Memory B cell (primary cell): ENCODE results near the gene KCTD18.

ENCODE experiments used
- ATAC-seq: fragments of 150-1000 bp; cut with Tn5 transposase; 2 replicates; pipeline ENCODE4 v1.10.0; 2021; ENCODE audit warnings: low read depth, mild to moderate bottlenecking, moderate library complexity
- DNase-seq, 2 donors: peaks; one replicate each; pipeline ENCODE4 v3.0.0; 2022; ENCODE audit warnings: low spot score in 2 of 2
- H3K27ac Mint-ChIP-seq: one replicate; pipeline ENCODE4 v1.8.0; 2022; ENCODE audit warnings: mild to moderate bottlenecking, moderate library complexity, mixed read lengths
- H3K27me3 Mint-ChIP-seq: one replicate; pipeline ENCODE4 v1.8.0; 2022; ENCODE audit warnings: mixed read lengths
- H3K36me3 Mint-ChIP-seq: one replicate; pipeline ENCODE4 v1.8.0; 2022; ENCODE audit warnings: mild to moderate bottlenecking, mixed read lengths
- H3K4me1 Mint-ChIP-seq: one replicate; pipeline ENCODE4 v1.8.0; 2022; ENCODE audit warnings: mixed read lengths
- H3K4me3 Mint-ChIP-seq: one replicate; pipeline ENCODE4 v1.8.0; 2022; ENCODE audit warnings: mild to moderate bottlenecking, moderate library complexity, mixed read lengths
- H3K9me3 Mint-ChIP-seq: one replicate; pipeline ENCODE4 v1.8.0; 2022; ENCODE audit warnings: mixed read lengths

The KCTD18 gene

GRCh38 chr2:200506679-200507078, 3.2 kb downstream of the KCTD18 start:
- no peak for ATAC-seq
- H3K27ac Mint-ChIP-seq = no peak overlapping the region
- peaks cover 10% of the 10 kb centered on the region for H3K4me1 Mint-ChIP-seq
- no peaks in the 10 kb centered on the region for H3K9me3 Mint-ChIP-seq
- H3K36me3 Mint-ChIP-seq = peaks cover 13% of the 10 kb centered on the region
- H3K27me3 Mint-ChIP-seq = no peaks in the 10 kb centered on the region
- no peak for DNase-seq
- no peak overlapping the region for H3K4me3 Mint-ChIP-seq

- no peak overlapping the region for H3K4me3 Mint-ChIP-seq
- peaks cover 23% of the 10 kb centered on the region for H3K36me3 Mint-ChIP-seq
- DNase-seq = no peak
- no peak overlapping the region for H3K27ac Mint-ChIP-seq
- no peak for ATAC-seq
- no peaks in the 10 kb centered on the region for H3K27me3 Mint-ChIP-seq
- H3K4me1 Mint-ChIP-seq = peaks cover 3% of the 10 kb centered on the region
- H3K9me3 Mint-ChIP-seq = no peaks in the 10 kb centered on the region
These were observed 7.7 kb downstream of the KCTD18 start for GRCh38 chr2:200502196-200502595.

GRCh38 chr2:200498402-200499162, 11.3 kb downstream of the KCTD18 start:
- H3K36me3 Mint-ChIP-seq = peaks cover 30% of the 10 kb centered on the region
- no peaks in the 10 kb centered on the region for H3K9me3 Mint-ChIP-seq
- DNase-seq (no peak), ATAC-seq (no peak)
- no peaks in the 10 kb centered on the region for H3K27me3 Mint-ChIP-seq
- no peaks in the 10 kb centered on the region for H3K4me1 Mint-ChIP-seq
- H3K4me3 Mint-ChIP-seq = no peak overlapping the region
- H3K27ac Mint-ChIP-seq = no peak overlapping the region

GRCh38 chr2:200496696-200497095, 13.2 kb downstream of the KCTD18 start:
- ATAC-seq = no peak
- no peaks in the 10 kb centered on the region for H3K27me3 Mint-ChIP-seq
- H3K27ac Mint-ChIP-seq = no peak overlapping the region
- H3K4me1 Mint-ChIP-seq = no peaks in the 10 kb centered on the region
- no peak for DNase-seq
- H3K4me3 Mint-ChIP-seq = no peak overlapping the region
- peaks cover 34% of the 10 kb centered on the region for H3K36me3 Mint-ChIP-seq
- H3K9me3 Mint-ChIP-seq = no peaks in the 10 kb centered on the region

- H3K9me3 Mint-ChIP-seq = no peaks in the 10 kb centered on the region
- DNase-seq (no peak), ATAC-seq (no peak)
- no peak overlapping the region for H3K4me3 Mint-ChIP-seq
- H3K36me3 Mint-ChIP-seq = peaks cover 45% of the 10 kb centered on the region
- no peak overlapping the region for H3K27ac Mint-ChIP-seq
- H3K4me1 Mint-ChIP-seq = no peaks in the 10 kb centered on the region
- no peaks in the 10 kb centered on the region for H3K27me3 Mint-ChIP-seq
These were observed 15.8 kb downstream of the KCTD18 start for GRCh38 chr2:200494048-200494447.

- DNase-seq (no peak), ATAC-seq (no peak)
- Mint-ChIP-seq H3K4me1 (no peaks in the 10 kb centered on the region), H3K9me3 (no peaks in the 10 kb centered on the region), H3K27me3 (no peaks in the 10 kb centered on the region), H3K27ac (no peak overlapping the region), H3K4me3 (no peak overlapping the region), H3K36me3 (peaks cover 42% of the 10 kb centered on the region)
These were observed 17.2 kb downstream of the KCTD18 start for GRCh38 chr2:200492656-200493055.

- Mint-ChIP-seq H3K9me3 (no peaks in the 10 kb centered on the region), H3K36me3 (peaks cover 33% of the 10 kb centered on the region), H3K27me3 (no peaks in the 10 kb centered on the region), H3K4me3 (no peak overlapping the region), H3K4me1 (no peaks in the 10 kb centered on the region), H3K27ac (no peak overlapping the region)
- peak in 1 of 2 donors; percentile 7 for DNase-seq
- ATAC-seq = no peak
These were observed 19.9 kb downstream of the KCTD18 start for GRCh38 chr2:200490001-200490400.

GRCh38 chr2:200488169-200488568, 21.7 kb downstream of the KCTD18 start:
- Mint-ChIP-seq H3K4me1 (no peaks in the 10 kb centered on the region), H3K27ac (no peak overlapping the region), H3K9me3 (no peaks in the 10 kb centered on the region)

GRCh38 chr2:200486529-200486928, 23.3 kb downstream of the KCTD18 start:
- Mint-ChIP-seq H3K4me1 (no peaks in the 10 kb centered on the region), H3K27ac (no peak overlapping the region), H3K4me3 (no peak overlapping the region), H3K9me3 (no peaks in the 10 kb centered on the region), H3K27me3 (peaks cover 5% of the 10 kb centered on the region), H3K36me3 (peaks cover 14% of the 10 kb centered on the region)
- ATAC-seq (no peak), DNase-seq (no peak)

More at GRCh38 chr2:200488169-200488568, 21.7 kb downstream of the KCTD18 start:
- Mint-ChIP-seq H3K36me3 (peaks cover 26% of the 10 kb centered on the region), H3K27me3 (peaks cover 3% of the 10 kb centered on the region), H3K4me3 (no peak overlapping the region)
- ATAC-seq = no peak
- no peak for DNase-seq

GRCh38 chr2:200484934-200485333, 24.9 kb downstream of the KCTD18 start:
- Mint-ChIP-seq H3K27me3 (peaks cover 5% of the 10 kb centered on the region), H3K4me3 (no peak overlapping the region), H3K36me3 (peaks cover 5% of the 10 kb centered on the region), H3K4me1 (no peaks in the 10 kb centered on the region), H3K27ac (no peak overlapping the region), H3K9me3 (no peaks in the 10 kb centered on the region)
- ATAC-seq = no peak
- no peak for DNase-seq

GRCh38 chr2:200483729-200484198, 26.1 kb downstream of the KCTD18 start:
- Mint-ChIP-seq H3K4me1 (no peaks in the 10 kb centered on the region), H3K36me3 (no peaks in the 10 kb centered on the region), H3K27me3 (peaks cover 5% of the 10 kb centered on the region), H3K9me3 (no peaks in the 10 kb centered on the region), H3K4me3 (no peak overlapping the region), H3K27ac (no peak overlapping the region)
- ATAC-seq = peak; percentile 59
- DNase-seq = no peak

GRCh38 chr2:200482194-200482593, 27.7 kb downstream of the KCTD18 start:
- no peaks in the 10 kb centered on the region for H3K36me3 Mint-ChIP-seq
- H3K9me3 Mint-ChIP-seq = no peaks in the 10 kb centered on the region
- ATAC-seq = no peak
- no peaks in the 10 kb centered on the region for H3K4me1 Mint-ChIP-seq
- no peak overlapping the region for H3K27ac Mint-ChIP-seq
- no peak for DNase-seq
- H3K27me3 Mint-ChIP-seq = peaks cover 5% of the 10 kb centered on the region
- no peak overlapping the region for H3K4me3 Mint-ChIP-seq

GRCh38 chr2:200479692-200480265, 30.1 kb downstream of the KCTD18 start:
- Mint-ChIP-seq H3K27me3 (peaks cover 5% of the 10 kb centered on the region), H3K4me1 (no peaks in the 10 kb centered on the region), H3K4me3 (no peak overlapping the region), H3K36me3 (no peaks in the 10 kb centered on the region), H3K27ac (no peak overlapping the region), H3K9me3 (no peaks in the 10 kb centered on the region)
- no peak for DNase-seq
- no peak for ATAC-seq

GRCh38 chr2:200477667-200478131, 32.2 kb downstream of the KCTD18 start:
- Mint-ChIP-seq H3K27ac (no peak overlapping the region), H3K27me3 (no peaks in the 10 kb centered on the region), H3K4me3 (no peak overlapping the region), H3K4me1 (no peaks in the 10 kb centered on the region), H3K9me3 (no peaks in the 10 kb centered on the region), H3K36me3 (no peaks in the 10 kb centered on the region)
- ATAC-seq = no peak
- no peak for DNase-seq

GRCh38 chr2:200476836-200477235, 33.0 kb downstream of the KCTD18 start:
- ATAC-seq = no peak
- Mint-ChIP-seq H3K9me3 (no peaks in the 10 kb centered on the region), H3K27ac (no peak overlapping the region), H3K4me1 (no peaks in the 10 kb centered on the region), H3K27me3 (no peaks in the 10 kb centered on the region), H3K4me3 (no peak overlapping the region), H3K36me3 (no peaks in the 10 kb centered on the region)
- DNase-seq = no peak
